ENCODE measurements around the gene PCDHA11.

GRCh38 chr5:140835622-140836510 is 32.9 kb upstream of the PCDHA11 start:
- TF ChIP-seq, protein P1, sequence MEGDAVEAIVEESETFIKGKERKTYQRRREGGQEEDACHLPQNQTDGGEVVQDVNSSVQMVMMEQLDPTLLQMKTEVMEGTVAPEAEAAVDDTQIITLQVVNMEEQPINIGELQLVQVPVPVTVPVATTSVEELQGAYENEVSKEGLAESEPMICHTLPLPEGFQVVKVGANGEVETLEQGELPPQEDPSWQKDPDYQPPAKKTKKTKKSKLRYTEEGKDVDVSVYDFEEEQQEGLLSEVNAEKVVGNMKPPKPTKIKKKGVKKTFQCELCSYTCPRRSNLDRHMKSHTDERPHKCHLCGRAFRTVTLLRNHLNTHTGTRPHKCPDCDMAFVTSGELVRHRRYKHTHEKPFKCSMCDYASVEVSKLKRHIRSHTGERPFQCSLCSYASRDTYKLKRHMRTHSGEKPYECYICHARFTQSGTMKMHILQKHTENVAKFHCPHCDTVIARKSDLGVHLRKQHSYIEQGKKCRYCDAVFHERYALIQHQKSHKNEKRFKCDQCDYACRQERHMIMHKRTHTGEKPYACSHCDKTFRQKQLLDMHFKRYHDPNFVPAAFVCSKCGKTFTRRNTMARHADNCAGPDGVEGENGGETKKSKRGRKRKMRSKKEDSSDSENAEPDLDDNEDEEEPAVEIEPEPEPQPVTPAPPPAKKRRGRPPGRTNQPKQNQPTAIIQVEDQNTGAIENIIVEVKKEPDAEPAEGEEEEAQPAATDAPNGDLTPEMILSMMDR (IDR thresholded peaks at IDR 0.05), result no peak
- no peak for TF ChIP-seq ZFX (IDR thresholded peaks at IDR 0.05; ENCODE audit: borderline replicate concordance)
